ENCODE results near the gene UBL4A. TPM values are rescaled to one million over a fixed set of nuclear protein-coding genes. Genes with fewer than 3 reads are reported as not detected.

UBL4A gene
- total RNA-seq, 1 experiment from 2014 or later, result 38.8 TPM

DNA sequence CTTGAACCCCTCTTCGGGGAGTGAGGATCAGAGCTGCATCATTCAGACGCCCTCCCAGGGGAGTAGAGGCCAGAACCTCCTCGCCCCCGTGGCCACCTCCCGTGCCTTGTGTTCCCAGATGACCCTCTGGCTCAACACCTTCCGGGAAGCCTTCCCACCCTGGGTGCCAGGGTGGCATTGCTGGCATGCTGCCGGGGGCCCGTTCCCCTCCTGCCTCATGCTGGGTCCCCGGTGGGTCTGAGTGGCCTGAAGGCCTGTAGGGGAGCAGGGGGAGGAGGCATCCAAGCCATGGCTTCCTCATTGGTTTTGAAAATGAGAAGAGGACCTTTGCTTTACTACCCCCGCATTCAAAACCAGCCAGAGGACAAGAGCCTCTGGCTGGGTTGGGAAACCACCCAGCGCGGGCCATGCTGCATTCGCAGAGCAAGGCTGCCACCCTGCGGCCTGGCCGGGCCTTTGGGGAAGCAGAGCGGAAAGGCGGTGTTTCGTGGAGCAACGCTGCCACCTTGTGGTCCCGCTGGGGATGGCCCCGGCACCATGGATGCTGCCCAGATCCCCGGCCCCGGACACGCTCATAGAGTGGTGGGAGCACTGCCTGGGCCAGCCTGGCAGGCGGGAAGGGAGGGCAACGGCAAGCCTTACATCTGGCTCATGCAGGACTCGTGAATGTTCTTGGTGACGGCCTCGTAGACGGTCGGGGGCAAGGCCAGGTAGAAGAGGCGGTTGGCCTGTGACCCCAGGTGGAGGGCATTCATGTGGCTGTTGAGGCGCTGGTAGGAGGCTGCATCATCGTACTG is 48.3 kb upstream of the UBL4A start:
- CTCF ChIA-PET, result no interaction called here
- H3K27me3 Mint-ChIP-seq (ENCODE audit: insufficient read depth, unreplicated experiment), result no peaks in the 10 kb centered on the region
- H3K4me1 Mint-ChIP-seq (ENCODE audit: low read depth, unreplicated experiment), result no peaks in the 10 kb centered on the region
- DNase-seq, result peak; percentile 78 to 87
- Histone ChIP-seq H3K4me3 (ENCODE audit: low read depth, low read length) (no peak overlapping the region), H3K4me1 (peaks cover 5% of the 10 kb centered on the region; the same call in 1 of the 2 replicates), H3K36me3 (ENCODE audit: control insufficient read depth, insufficient read depth, low read length) (peaks cover 5% of the 10 kb centered on the region; the same call in 1 of the 2 replicates), H3K9me3 (no peaks in the 10 kb centered on the region), H3K27me3 (replicated peaks; ENCODE audit: control insufficient read depth, insufficient read depth, low read length) (no peaks in the 10 kb centered on the region)
- POLR2A ChIA-PET, result no interaction called here
- H3K4me3 Mint-ChIP-seq (ENCODE audit: unreplicated experiment), result no peak overlapping the region
- peaks cover 19% of the 10 kb centered on the region for H3K36me3 Mint-ChIP-seq (ENCODE audit: insufficient read depth, unreplicated experiment)
- no peaks in the 10 kb centered on the region for H3K9me3 Mint-ChIP-seq (ENCODE audit: unreplicated experiment)
- intact Hi-C loops (cut with micrococcal nuclease; ENCODE audit: unreplicated experiment), result loop anchor here (1.0 to 2.0 kb wide), 2 partner anchors 44 to 161 kb away; partner anchors contain the start of gene SLC10A3
- TF ChIP-seq, protein P1, sequence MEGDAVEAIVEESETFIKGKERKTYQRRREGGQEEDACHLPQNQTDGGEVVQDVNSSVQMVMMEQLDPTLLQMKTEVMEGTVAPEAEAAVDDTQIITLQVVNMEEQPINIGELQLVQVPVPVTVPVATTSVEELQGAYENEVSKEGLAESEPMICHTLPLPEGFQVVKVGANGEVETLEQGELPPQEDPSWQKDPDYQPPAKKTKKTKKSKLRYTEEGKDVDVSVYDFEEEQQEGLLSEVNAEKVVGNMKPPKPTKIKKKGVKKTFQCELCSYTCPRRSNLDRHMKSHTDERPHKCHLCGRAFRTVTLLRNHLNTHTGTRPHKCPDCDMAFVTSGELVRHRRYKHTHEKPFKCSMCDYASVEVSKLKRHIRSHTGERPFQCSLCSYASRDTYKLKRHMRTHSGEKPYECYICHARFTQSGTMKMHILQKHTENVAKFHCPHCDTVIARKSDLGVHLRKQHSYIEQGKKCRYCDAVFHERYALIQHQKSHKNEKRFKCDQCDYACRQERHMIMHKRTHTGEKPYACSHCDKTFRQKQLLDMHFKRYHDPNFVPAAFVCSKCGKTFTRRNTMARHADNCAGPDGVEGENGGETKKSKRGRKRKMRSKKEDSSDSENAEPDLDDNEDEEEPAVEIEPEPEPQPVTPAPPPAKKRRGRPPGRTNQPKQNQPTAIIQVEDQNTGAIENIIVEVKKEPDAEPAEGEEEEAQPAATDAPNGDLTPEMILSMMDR (IDR thresholded peaks at IDR 0.05; ENCODE audit: insufficient read depth in 1 of 2, low read depth in 1 of 2, low read length in 1 of 2, severe bottlenecking in 1 of 2, unreplicated experiment in 1 of 2), result peak; percentile 91 to 94
- BruUV-seq (replicated peaks), result no TSS peak
- H3K27ac Mint-ChIP-seq (ENCODE audit: unreplicated experiment), result no peak overlapping the region

- Mint-ChIP-seq H3K27me3 (ENCODE audit: insufficient read depth, unreplicated experiment) (no peaks in the 10 kb centered on the region), H3K4me3 (ENCODE audit: unreplicated experiment) (no peak overlapping the region), H3K36me3 (ENCODE audit: insufficient read depth, unreplicated experiment) (peaks cover 20% of the 10 kb centered on the region), H3K4me1 (ENCODE audit: low read depth, unreplicated experiment) (no peaks in the 10 kb centered on the region), H3K27ac (ENCODE audit: unreplicated experiment) (no peak overlapping the region), H3K9me3 (ENCODE audit: unreplicated experiment) (no peaks in the 10 kb centered on the region)
- CTCF ChIA-PET, result interaction anchor here (0.6 to 1.4 kb wide), 2 partner anchors 129 to 159 kb away, joined by 4 to 5 read pairs; no protein-coding TSS in a partner anchor
- intact Hi-C loops (cut with micrococcal nuclease; ENCODE audit: unreplicated experiment), result no loop called here
- H3K9me3 ChIP-seq, result no peaks in the 10 kb centered on the region
- no peaks in the 10 kb centered on the region for H3K27me3 ChIP-seq (replicated peaks; ENCODE audit: control insufficient read depth, insufficient read depth, low read length)
- H3K4me1 ChIP-seq, result peaks cover 5% of the 10 kb centered on the region; the same call in 1 of the 2 replicates
- DNase-seq, result no peak
- BruUV-seq (replicated peaks), result no TSS peak
- POLR2A ChIA-PET, result no interaction called here
- TF ChIP-seq, protein P1 (IDR thresholded peaks at IDR 0.05; ENCODE audit: insufficient read depth in 1 of 2, low read depth in 1 of 2, low read length in 1 of 2, severe bottlenecking in 1 of 2, unreplicated experiment in 1 of 2), result no peak
- H3K36me3 ChIP-seq (ENCODE audit: control insufficient read depth, insufficient read depth, low read length), result peaks cover 5% of the 10 kb centered on the region; the same call in 1 of the 2 replicates
- H3K4me3 ChIP-seq (ENCODE audit: low read depth, low read length), result no peak overlapping the region
These were observed 46.3 kb upstream of the UBL4A start for GRCh38 chrX:154532690-154533089.

GRCh38 chrX:154531626-154532025 is 45.2 kb upstream of the UBL4A start:
- no peaks in the 10 kb centered on the region for H3K9me3 Mint-ChIP-seq (ENCODE audit: unreplicated experiment)
- Histone ChIP-seq H3K27me3 (replicated peaks; ENCODE audit: control insufficient read depth, insufficient read depth, low read length) (no peaks in the 10 kb centered on the region), H3K4me1 (peaks cover 5% of the 10 kb centered on the region; the same call in 1 of the 2 replicates), H3K4me3 (ENCODE audit: low read depth, low read length) (no peak overlapping the region), H3K9me3 (no peaks in the 10 kb centered on the region), H3K36me3 (ENCODE audit: control insufficient read depth, insufficient read depth, low read length) (peaks cover 5% of the 10 kb centered on the region; the same call in 1 of the 2 replicates)
- no TSS peak for BruUV-seq (replicated peaks)
- peak overlapping the region; percentile 14 for H3K4me3 Mint-ChIP-seq (ENCODE audit: unreplicated experiment)
- TF ChIP-seq, protein P1 (IDR thresholded peaks at IDR 0.05; ENCODE audit: insufficient read depth in 1 of 2, low read depth in 1 of 2, low read length in 1 of 2, severe bottlenecking in 1 of 2, unreplicated experiment in 1 of 2), result no peak
- H3K4me1 Mint-ChIP-seq (ENCODE audit: low read depth, unreplicated experiment), result no peaks in the 10 kb centered on the region
- POLR2A ChIA-PET, result no interaction called here
- intact Hi-C loops (cut with micrococcal nuclease; ENCODE audit: unreplicated experiment), result no loop called here
- peak in 1 of 2 experiments; percentile 59 for DNase-seq
- H3K36me3 Mint-ChIP-seq (ENCODE audit: insufficient read depth, unreplicated experiment), result peaks cover 20% of the 10 kb centered on the region
- no peaks in the 10 kb centered on the region for H3K27me3 Mint-ChIP-seq (ENCODE audit: insufficient read depth, unreplicated experiment)
- CTCF ChIA-PET, result interaction anchor here (0.6 to 1.4 kb wide), 3 partner anchors 14 to 158 kb away, joined by 3 to 5 read pairs (median 5); no protein-coding TSS in a partner anchor
- H3K27ac Mint-ChIP-seq (ENCODE audit: unreplicated experiment), result peak overlapping the region; percentile 6
